ENCODE results near the gene LSM2. TPM values are rescaled to one million over a fixed set of nuclear protein-coding genes. Genes with fewer than 3 reads are reported as not detected.

Gene LSM2
- total and polyA plus RNA-seq, 8 donors = 11.0 to 27.3 (median 21.4) TPM

Other genes starting within 250 kb of the LSM2 start
Only the 30 nearest of the 40 such genes appear.
- 100 to 1,000 TPM in 4 of 6 donors, 10 to 100 TPM in 2; 93.3 to 160 (median 113) TPM for gene BAG6, start 154.3 kb downstream of the LSM2 start, total RNA-seq
- 100 to 1,000 TPM; 283 to 292 TPM for gene BAG6, start 154.3 kb downstream of the LSM2 start, polyA plus RNA-seq
- gene APOM, start 151.1 kb downstream of the LSM2 start, total RNA-seq = 1 to 10 TPM in 3 of 6 donors, under 1 TPM in 3; 0.62 to 2.6 (median 0.98) TPM
- 1 to 10 TPM; 3.4 to 5.0 TPM for gene APOM, start 151.1 kb downstream of the LSM2 start, polyA plus RNA-seq
- gene C6orf47, start 146.2 kb downstream of the LSM2 start, total RNA-seq = 10 to 100 TPM in 1 of 6 donors, 1 to 10 TPM in 5; 6.9 to 12.0 (median 9.0) TPM
- gene C6orf47, start 146.2 kb downstream of the LSM2 start, polyA plus RNA-seq = 10 to 100 TPM; 10.8 to 11.2 TPM
- 1 to 10 TPM; 5.5 to 9.5 (median 6.1) TPM for gene GPANK1, start 142.0 kb downstream of the LSM2 start, total RNA-seq
- 10 to 100 TPM; 11.2 to 11.6 TPM for gene GPANK1, start 142.0 kb downstream of the LSM2 start, polyA plus RNA-seq
- gene CSNK2B, start 140.9 kb downstream of the LSM2 start, total RNA-seq = 10 to 100 TPM; 48.1 to 65.9 (median 57.8) TPM
- 100 to 1,000 TPM in 1 of 2 donors, 10 to 100 TPM in 1; 86.8 to 116 TPM for gene CSNK2B, start 140.9 kb downstream of the LSM2 start, polyA plus RNA-seq
- 1 to 10 TPM; 3.0 to 8.2 (median 4.0) TPM for gene LY6G5B, start 137.0 kb downstream of the LSM2 start, total RNA-seq
- 10 to 100 TPM in 1 of 2 donors, 1 to 10 TPM in 1; 9.2 to 11.4 TPM for gene LY6G5B, start 137.0 kb downstream of the LSM2 start, polyA plus RNA-seq
- gene LY6G5C, start 125.9 kb downstream of the LSM2 start, total RNA-seq = 1 to 10 TPM; 1.6 to 2.9 (median 2.3) TPM
- gene LY6G5C, start 125.9 kb downstream of the LSM2 start, polyA plus RNA-seq = 1 to 10 TPM; 2.4 to 2.5 TPM
- 10 to 100 TPM; 14.9 to 34.2 (median 19.7) TPM for gene ABHD16A, start 103.6 kb downstream of the LSM2 start, total RNA-seq
- gene ABHD16A, start 103.6 kb downstream of the LSM2 start, polyA plus RNA-seq = 10 to 100 TPM; 31.9 to 61.5 TPM
- gene LY6G6F, start 100.1 kb downstream of the LSM2 start, total RNA-seq = not detected
- not detected for gene LY6G6F, start 100.1 kb downstream of the LSM2 start, polyA plus RNA-seq
- gene LY6G6D, start 91.6 kb downstream of the LSM2 start, total RNA-seq = not detected
- not detected for gene LY6G6D, start 91.6 kb downstream of the LSM2 start, polyA plus RNA-seq
- not detected for gene LY6G6C, start 85.2 kb downstream of the LSM2 start, total RNA-seq
- not detected for gene LY6G6C, start 85.2 kb downstream of the LSM2 start, polyA plus RNA-seq
- gene MPIG6B, start 83.6 kb downstream of the LSM2 start, total RNA-seq = under 1 TPM in 1 of 6 donors, not detected in 5; 0.06 TPM
- under 1 TPM in 1 of 2 donors, not detected in 1; 0.05 TPM for gene MPIG6B, start 83.6 kb downstream of the LSM2 start, polyA plus RNA-seq
- gene DDAH2, start 77.7 kb downstream of the LSM2 start, total RNA-seq = 10 to 100 TPM in 4 of 6 donors, 1 to 10 TPM in 2; 6.5 to 32.8 (median 13.0) TPM
- 10 to 100 TPM; 58.2 to 68.8 TPM for gene DDAH2, start 77.7 kb downstream of the LSM2 start, polyA plus RNA-seq
- gene CLIC1, start 70.4 kb downstream of the LSM2 start, total RNA-seq = 100 to 1,000 TPM in 2 of 6 donors, 10 to 100 TPM in 4; 61.0 to 150 (median 80.8) TPM
- 100 to 1,000 TPM in 1 of 2 donors, 10 to 100 TPM in 1; 91.8 to 154 TPM for gene CLIC1, start 70.4 kb downstream of the LSM2 start, polyA plus RNA-seq
- gene MSH5, start 67.0 kb downstream of the LSM2 start, total RNA-seq = 1 to 10 TPM; 2.2 to 7.6 (median 5.3) TPM
- 10 to 100 TPM; 11.3 to 17.4 TPM for gene MSH5, start 67.0 kb downstream of the LSM2 start, polyA plus RNA-seq
- 1 to 10 TPM in 1 of 6 donors, under 1 TPM in 4, not detected in 1; 0.51 to 1.9 (median 0.64) TPM for gene SAPCD1, start 44.3 kb downstream of the LSM2 start, total RNA-seq
- 10 to 100 TPM in 1 of 2 donors, 1 to 10 TPM in 1; 4.8 to 11.1 TPM for gene SAPCD1, start 44.3 kb downstream of the LSM2 start, polyA plus RNA-seq
- gene VWA7, start 29.6 kb downstream of the LSM2 start, total RNA-seq = 1 to 10 TPM; 2.9 to 5.0 (median 4.3) TPM
- 10 to 100 TPM in 1 of 2 donors, 1 to 10 TPM in 1; 5.6 to 11.9 TPM for gene VWA7, start 29.6 kb downstream of the LSM2 start, polyA plus RNA-seq
- gene VARS1, start 11.2 kb downstream of the LSM2 start, total RNA-seq = 10 to 100 TPM; 22.0 to 48.1 (median 36.2) TPM
- gene VARS1, start 11.2 kb downstream of the LSM2 start, polyA plus RNA-seq = 10 to 100 TPM; 35.3 to 67.3 TPM
- 1 to 10 TPM in 2 of 6 donors, under 1 TPM in 4; 0.51 to 1.2 (median 0.68) TPM for gene HSPA1L, start 8.3 kb upstream of the LSM2 start, total RNA-seq
- 1 to 10 TPM in 1 of 2 donors, under 1 TPM in 1; 0.46 to 1.0 TPM for gene HSPA1L, start 8.3 kb upstream of the LSM2 start, polyA plus RNA-seq
- 100 to 1,000 TPM in 1 of 6 donors, 10 to 100 TPM in 5; 18.2 to 195 (median 29.6) TPM for gene HSPA1A, start 8.6 kb upstream of the LSM2 start, total RNA-seq
- 10 to 100 TPM; 51.7 to 85.0 TPM for gene HSPA1A, start 8.6 kb upstream of the LSM2 start, polyA plus RNA-seq
- 100 to 1,000 TPM in 2 of 6 donors, 10 to 100 TPM in 4; 24.6 to 248 (median 43.2) TPM for gene HSPA1B, start 20.8 kb upstream of the LSM2 start, total RNA-seq
- 10 to 100 TPM; 18.4 to 60.4 TPM for gene HSPA1B, start 20.8 kb upstream of the LSM2 start, polyA plus RNA-seq
- gene NEU1, start 55.9 kb upstream of the LSM2 start, total RNA-seq = 10 to 100 TPM; 19.0 to 34.7 (median 22.2) TPM
- 10 to 100 TPM; 26.5 to 38.5 TPM for gene NEU1, start 55.9 kb upstream of the LSM2 start, polyA plus RNA-seq
- 10 to 100 TPM in 5 of 6 donors, 1 to 10 TPM in 1; 4.6 to 57.3 (median 13.7) TPM for gene SLC44A4, start 72.0 kb upstream of the LSM2 start, total RNA-seq
- 1 to 10 TPM; 6.5 to 9.0 TPM for gene SLC44A4, start 72.0 kb upstream of the LSM2 start, polyA plus RNA-seq
- 10 to 100 TPM; 13.4 to 29.1 (median 18.3) TPM for gene EHMT2, start 90.7 kb upstream of the LSM2 start, total RNA-seq
- gene EHMT2, start 90.7 kb upstream of the LSM2 start, polyA plus RNA-seq = 10 to 100 TPM; 42.3 to 55.8 TPM
- 1 to 10 TPM in 4 of 6 donors, under 1 TPM in 2; 0.60 to 4.5 (median 1.9) TPM for gene ZBTB12, start 95.1 kb upstream of the LSM2 start, total RNA-seq
- 1 to 10 TPM; 2.1 to 2.2 TPM for gene ZBTB12, start 95.1 kb upstream of the LSM2 start, polyA plus RNA-seq
- 10 to 100 TPM in 1 of 6 donors, 1 to 10 TPM in 5; 1.1 to 14.0 (median 4.4) TPM for gene C2, start 120.8 kb upstream of the LSM2 start, total RNA-seq
- 1 to 10 TPM in 1 of 2 donors, under 1 TPM in 1; 0.63 to 1.8 TPM for gene C2, start 120.8 kb upstream of the LSM2 start, polyA plus RNA-seq
- 100 to 1,000 TPM in 2 of 6 donors, 10 to 100 TPM in 4; 23.4 to 330 (median 57.1) TPM for gene CFB, start 139.1 kb upstream of the LSM2 start, total RNA-seq
- gene CFB, start 139.1 kb upstream of the LSM2 start, polyA plus RNA-seq = 100 to 1,000 TPM; 101 to 117 TPM
- gene NELFE, start 152.0 kb upstream of the LSM2 start, total RNA-seq = 10 to 100 TPM; 22.5 to 40.8 (median 28.2) TPM
- gene NELFE, start 152.0 kb upstream of the LSM2 start, polyA plus RNA-seq = 10 to 100 TPM; 33.8 to 43.8 TPM
- 10 to 100 TPM; 21.4 to 46.3 (median 25.6) TPM for gene SKIC2, start 152.2 kb upstream of the LSM2 start, total RNA-seq
- 100 to 1,000 TPM; 117 to 163 TPM for gene SKIC2, start 152.2 kb upstream of the LSM2 start, polyA plus RNA-seq
- gene DXO, start 165.2 kb upstream of the LSM2 start, total RNA-seq = 10 to 100 TPM in 4 of 6 donors, 1 to 10 TPM in 2; 8.2 to 12.6 (median 11.0) TPM
- gene DXO, start 165.2 kb upstream of the LSM2 start, polyA plus RNA-seq = 10 to 100 TPM; 32.0 to 39.7 TPM